GM18502 (cell line): ENCODE measurements around the gene BANP.

ENCODE experiments used
- ATAC-seq: cut with Tn5 transposase; IDR thresholded peaks from one replicate; pipeline ENCODE4 v1.9.1; 2021; ENCODE audit warnings: mild to moderate bottlenecking; ENCODE audit not compliant: unreplicated experiment, poor library complexity

The BANP gene

GRCh38 chr16:88058817-88059216, 107.6 kb downstream of the BANP start:
- ATAC-seq = no peak

- no peak for ATAC-seq
These were observed 108.6 kb downstream of the BANP start for GRCh38 chr16:88059701-88060386.

GRCh38 chr16:88060524-88061219, 109.4 kb downstream of the BANP start:
- no peak for ATAC-seq

GRCh38 chr16:88061346-88062110, 110.3 kb downstream of the BANP start:
- no peak for ATAC-seq

GRCh38 chr16:88062341-88063210, 111.3 kb downstream of the BANP start:
- no peak for ATAC-seq

- ATAC-seq = no peak
These were observed 112.1 kb downstream of the BANP start for GRCh38 chr16:88063211-88063773.

GRCh38 chr16:88064011-88064888, 113.0 kb downstream of the BANP start:
- no peak for ATAC-seq

GRCh38 chr16:88064889-88065746, 113.9 kb downstream of the BANP start:
- ATAC-seq = no peak

GRCh38 chr16:88065747-88066142, 114.5 kb downstream of the BANP start:
- ATAC-seq = no peak

GRCh38 chr16:88066234-88066633, 115.0 kb downstream of the BANP start:
- ATAC-seq = no peak

GRCh38 chr16:88066680-88067529, 115.7 kb downstream of the BANP start:
- ATAC-seq = no peak

- no peak for ATAC-seq
These were observed 116.5 kb downstream of the BANP start for GRCh38 chr16:88067530-88068411.

GRCh38 chr16:88068476-88069396, 117.5 kb downstream of the BANP start:
- ATAC-seq = no peak

GRCh38 chr16:88069397-88070168, 118.3 kb downstream of the BANP start:
- peak; percentile 81 for ATAC-seq

GRCh38 chr16:88070341-88070740, 119.1 kb downstream of the BANP start:
- no peak for ATAC-seq
